HG03575 (cell line): Measurements from ENCODE around the gene AP3D1.

Source experiments
- ATAC-seq: cut with Tn5 transposase; IDR thresholded peaks from one replicate; pipeline ENCODE4 v1.9.1; 2021; ENCODE audit not compliant: unreplicated experiment, insufficient number of reproducible peaks, low FRiP score; ENCODE audit errors: extremely low read depth

Gene AP3D1

DNA sequence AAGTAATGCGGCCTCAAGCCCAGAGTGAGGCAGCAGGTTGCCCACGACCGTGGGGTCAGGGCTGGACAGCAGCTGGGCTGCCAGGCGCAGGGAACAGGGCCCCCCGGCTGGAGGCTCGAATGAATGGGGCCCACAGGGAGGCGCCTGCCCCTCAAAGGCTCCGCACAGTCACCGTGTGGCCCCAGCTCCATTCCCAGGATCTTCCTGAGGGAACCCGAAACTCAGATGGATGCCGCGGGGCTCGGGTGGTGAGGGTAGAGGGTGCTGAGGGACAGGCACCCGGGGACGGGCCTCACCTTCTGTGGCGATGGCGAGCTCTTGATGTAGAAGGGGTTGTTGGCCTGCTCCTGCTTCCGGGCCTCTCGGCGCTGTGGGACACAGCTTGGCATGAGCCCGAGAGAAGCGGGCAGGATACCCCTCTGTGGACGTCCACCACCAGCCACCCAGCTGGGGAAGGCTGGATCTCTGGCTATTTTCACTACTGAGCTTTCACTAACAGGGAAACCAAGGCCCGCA, 35.4 kb downstream of the AP3D1 start:
- no peak for ATAC-seq

DNA sequence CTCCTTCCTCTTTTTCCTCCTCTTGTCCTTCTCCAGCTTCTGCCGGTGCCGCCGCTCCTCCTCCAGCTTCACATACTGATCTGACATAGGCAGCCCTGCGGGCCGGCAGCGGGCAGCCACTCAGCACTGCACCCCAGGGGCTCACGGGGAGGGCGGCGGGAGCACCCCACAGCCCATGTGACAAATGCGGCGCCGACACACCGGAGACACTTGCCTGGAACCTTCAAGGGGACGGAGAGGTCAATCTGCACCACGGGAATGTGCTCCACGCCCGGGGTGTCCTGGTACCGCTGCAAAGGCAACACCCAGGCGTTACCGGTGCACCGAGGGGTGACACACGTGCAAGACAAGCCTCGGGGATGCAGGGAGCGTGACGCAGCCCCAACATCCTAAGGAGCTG, 36.0 kb downstream of the AP3D1 start:
- no peak for ATAC-seq

DNA sequence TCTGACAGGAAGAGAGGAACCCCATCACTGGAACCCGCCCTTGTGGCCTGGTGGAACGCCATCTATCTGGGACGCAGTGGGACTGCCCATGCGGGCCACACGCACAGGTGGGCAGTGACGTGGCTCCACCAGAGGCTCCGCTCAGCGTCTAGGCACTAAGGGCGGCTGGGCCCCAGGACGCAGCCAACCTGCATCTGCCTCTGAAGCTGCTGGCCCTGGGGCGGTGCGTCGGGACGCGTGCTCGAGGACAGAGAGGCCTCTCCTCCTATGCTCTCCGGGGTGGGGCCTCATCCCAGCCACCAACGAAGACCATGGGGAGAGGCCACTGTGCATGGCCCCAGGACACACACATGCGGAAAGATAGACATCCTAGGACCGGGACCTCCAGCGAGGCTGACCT, 36.5 kb downstream of the AP3D1 start:
- ATAC-seq, result no peak

DNA sequence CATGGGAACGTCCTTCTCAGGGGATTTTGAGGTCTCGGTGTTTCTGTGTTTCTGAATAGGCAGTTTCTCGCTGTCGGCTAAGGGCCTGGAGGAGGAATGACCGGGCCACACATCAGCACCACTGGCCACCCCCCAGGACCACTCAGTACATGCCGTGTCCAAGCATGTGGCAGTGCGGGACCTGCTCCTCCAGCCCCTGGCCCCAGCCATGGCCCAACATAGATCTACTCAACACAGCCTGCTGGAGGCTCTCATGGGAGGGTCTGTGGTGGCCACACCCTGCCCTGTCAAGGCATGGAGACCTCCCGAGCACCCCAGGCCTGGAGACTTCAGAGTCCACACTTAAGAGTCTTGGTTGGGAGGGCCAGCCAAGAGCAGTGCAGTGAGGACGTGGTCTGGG, 37.1 kb downstream of the AP3D1 start:
- ATAC-seq, result no peak

DNA sequence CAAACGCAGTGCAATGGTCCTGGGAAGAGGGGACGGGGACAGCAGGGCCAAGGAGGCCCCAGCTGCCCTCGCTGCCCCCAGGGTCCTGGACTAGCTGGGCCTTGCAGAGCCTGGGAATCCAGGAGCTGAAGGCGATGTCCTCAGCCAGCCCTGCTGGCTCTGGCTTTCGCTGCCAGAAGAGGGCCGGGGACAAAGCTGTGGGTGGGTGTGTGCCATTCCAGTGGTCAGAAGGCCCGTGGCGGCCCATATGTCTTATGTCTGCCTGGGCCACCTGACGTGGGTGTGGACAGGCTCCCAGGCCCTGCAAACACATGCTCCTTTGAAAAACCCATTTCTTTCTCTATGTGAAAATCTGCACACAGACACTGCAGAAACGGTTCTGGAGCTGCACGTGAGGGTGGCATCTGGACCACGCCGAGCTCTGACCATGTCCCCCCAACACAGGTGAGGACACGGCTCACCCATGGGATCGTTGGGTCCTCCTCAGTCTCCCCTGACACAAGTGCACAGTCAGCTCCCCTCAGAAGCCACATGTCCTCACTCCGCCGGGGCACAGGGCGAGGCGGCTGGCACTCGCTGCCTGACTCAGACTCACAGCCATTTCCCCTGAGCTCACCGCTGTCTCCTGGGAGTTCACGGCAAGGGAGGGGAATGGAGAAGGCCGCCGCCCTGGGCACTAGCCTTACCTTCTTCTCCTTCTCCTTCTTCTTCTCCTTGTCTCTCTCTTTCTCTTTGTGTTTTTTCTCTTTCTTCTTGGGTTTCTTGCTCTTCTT, 37.7 kb downstream of the AP3D1 start:
- ATAC-seq, result no peak

DNA sequence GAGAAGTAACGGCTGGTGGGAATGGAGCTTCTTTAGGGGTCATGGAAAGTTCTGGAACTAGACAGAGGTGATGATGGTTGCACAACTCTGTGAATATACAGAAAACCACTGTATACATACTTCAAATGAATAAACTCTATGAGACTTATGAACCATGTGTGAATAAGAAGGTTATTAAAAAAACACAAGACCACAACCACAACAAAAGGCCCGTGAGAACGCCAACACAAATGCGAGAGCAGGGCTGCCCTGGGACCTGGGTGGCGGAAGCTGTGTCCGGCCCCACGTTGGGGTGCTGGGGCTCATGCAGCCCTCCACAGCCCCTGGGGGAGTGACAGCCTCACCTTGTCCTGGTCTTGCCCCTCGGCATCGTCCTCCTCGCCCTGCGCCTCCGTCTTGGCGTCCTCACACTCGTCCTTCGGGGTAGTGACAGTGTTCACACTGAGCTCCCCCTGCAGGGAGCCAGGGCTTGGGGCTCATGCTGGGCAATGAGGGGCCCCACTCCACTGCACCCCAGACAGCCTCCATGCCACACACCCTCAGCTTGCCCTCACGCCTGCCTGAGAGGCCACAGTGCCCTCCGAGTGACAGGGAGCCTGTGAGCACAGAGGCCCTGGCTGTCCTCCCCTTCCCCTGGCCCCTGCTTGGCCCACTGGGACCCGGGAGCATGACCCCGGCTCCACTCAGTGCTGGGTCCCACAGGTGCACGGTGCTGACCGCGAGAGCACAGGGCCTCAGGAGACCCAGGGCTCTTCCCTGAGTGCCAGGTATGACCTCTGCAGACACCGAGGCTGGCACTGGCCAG, 38.6 kb downstream of the AP3D1 start:
- ATAC-seq, result no peak

DNA sequence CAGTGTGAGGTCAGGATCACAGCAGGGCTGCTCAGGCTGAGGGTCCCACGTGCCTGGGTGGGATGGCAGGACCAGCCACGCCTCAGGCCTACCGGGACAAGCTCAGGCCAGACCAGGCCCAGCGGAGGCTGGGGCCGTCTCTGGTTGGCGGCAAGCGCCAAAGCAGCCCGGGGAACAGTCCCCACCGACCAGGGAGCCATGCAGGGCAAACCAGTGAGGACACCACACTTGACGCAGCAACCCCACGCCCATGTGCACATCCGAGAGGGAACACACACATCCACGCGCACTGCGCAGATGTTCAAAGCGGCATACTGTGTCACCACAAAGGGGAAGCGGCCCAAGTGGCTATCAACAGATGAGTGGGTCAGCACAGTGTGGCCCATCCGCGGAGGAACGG, 39.5 kb downstream of the AP3D1 start:
- ATAC-seq, result no peak

DNA sequence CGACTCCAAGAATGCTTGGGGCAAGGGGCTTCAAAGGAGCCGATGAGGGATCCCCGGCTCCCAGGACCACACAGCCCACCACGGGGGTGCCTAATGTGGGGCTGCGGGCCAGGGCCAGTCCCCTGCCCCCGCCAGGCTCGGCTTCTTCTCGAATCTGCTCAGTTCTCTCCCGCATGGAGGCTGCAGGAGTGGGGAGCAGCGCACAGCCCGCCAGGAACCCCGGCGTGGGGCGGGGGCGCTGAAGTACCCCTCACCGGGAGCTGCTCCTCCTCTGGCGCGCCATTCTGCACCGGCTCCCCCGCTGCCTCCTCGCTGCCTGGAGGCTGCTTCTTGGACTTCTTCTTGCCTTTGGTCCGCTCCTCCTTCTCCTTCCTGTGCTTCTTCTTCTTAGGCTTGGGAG, 39.9 kb downstream of the AP3D1 start:
- no peak for ATAC-seq

DNA sequence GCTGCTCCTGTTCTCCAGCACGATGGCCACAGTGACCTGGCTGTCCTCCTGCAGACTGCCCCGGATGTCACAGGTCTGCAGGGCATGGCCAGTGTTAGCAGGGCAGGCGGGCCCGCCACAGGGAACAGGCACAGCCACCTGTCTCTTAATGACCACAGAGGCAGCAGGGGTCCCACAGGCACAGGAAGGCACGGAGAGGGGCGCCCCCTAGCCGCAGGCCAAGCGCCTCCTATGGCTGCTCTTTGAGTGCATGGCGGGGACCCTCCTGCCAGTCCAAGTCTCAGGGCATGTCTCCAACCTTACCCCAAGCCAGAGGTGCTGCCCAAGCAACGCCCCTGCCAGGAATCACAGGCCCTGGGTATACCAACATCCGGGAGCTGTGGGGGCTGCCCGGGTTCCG, 40.5 kb downstream of the AP3D1 start:
- ATAC-seq, result no peak

DNA sequence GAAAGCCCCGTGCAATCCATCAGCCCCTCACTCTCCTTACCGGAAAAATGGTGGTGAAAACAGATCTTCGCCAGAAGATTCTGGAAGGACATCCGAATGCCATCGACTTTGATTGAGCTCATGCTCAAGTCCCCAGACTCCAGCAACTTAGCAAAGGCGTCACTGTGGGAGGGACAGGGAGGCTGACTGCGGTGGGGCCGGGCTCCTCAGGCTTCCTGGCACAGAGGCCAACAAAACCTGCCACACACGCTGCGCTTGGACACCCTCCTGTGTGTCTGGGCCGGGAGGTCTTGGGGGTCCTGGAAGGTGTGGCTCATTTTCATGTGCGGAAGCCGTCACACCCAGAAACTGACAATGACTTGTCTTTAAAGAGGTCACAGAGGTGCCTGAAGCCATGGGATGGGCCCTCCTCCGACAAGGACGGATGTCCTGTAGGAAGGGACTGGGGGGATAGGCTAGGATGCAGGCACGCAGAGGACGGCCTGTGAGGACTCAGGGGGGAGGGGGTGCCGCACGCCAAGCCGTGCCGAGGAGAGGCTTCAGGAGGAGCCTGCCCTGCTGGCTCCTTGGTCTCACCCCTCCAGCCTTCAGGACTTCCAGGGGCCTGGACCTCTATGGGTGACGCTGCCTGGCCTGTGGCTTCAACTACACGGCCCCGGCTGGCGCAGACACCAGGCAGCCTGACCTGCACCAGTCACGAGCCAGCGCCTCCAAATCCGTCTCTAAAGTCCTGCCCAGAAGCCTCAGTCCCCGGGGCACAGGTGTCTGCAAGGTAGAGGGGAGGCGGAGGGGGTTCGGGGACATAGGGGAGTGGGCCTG, 42.1 kb downstream of the AP3D1 start:
- ATAC-seq, result no peak

DNA sequence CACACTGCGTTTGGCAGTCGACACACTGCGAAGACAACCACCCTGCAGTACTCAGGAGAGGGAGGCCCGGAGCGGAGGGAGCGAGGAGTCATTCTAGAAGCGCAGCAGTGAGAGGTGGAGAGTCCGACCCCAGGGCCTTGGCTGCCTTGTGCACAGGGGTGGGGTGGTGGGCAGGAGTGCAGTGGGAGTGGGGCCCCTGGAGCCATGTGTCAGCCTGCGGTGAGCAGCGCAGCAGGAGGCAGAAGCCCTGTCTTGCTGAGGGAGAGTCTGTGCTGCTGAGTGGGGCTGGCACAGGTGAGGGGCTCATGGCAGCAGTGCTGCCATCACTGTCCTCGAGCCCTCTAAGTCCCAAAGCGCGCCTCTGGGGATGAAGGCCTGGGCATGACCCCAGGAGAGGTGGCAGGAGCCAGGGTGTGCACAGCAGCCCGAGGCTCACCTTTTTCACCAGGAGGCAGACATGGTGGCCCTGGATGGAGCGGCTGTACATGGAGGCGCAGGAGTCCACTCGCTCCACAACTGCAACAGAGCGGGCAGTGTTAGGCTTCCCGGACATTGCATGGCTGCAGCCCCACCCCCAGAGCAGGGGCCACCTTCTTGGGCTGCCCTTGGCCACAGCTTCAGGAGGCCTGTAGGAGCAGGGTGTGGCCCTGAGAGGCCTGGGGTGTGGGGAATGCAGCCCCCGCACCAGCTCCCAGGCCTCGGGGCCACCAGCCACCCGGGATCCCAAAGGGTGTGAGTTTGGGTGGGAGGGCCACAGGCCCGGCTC, 42.9 kb downstream of the AP3D1 start:
- no peak for ATAC-seq

DNA sequence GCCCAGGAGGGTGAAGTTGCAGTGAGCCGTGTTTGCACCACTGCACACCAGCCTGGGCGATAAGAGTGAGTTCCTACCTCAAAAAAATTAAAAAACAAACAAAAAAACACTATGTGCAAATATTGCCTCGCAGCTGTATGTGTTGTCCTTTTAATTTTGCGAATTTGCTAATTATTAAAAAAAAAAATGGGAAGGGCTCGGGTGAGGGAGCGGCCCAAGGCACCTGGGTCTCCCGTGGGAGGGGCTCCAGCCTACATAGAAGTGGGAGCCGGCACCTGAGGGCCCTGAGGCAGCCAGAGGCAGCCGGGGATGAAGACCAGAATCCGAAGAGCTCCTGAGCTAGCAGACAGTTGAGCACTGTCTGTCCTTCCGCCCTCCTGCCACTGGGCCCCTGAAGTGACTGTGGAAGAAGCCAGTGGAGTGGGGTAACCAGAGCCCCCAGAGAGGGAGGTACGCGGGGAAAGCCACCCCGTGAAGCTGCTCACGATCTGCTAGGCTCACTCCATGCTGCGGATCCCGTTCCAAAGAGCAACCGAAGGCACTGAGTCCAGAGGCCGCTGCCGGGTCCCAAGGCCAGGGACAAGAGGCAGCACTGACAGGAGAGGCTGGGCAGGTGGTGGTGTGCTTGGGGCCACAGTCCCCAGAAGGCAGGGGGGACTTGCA, 48.2 kb downstream of the AP3D1 start:
- no peak for ATAC-seq

DNA sequence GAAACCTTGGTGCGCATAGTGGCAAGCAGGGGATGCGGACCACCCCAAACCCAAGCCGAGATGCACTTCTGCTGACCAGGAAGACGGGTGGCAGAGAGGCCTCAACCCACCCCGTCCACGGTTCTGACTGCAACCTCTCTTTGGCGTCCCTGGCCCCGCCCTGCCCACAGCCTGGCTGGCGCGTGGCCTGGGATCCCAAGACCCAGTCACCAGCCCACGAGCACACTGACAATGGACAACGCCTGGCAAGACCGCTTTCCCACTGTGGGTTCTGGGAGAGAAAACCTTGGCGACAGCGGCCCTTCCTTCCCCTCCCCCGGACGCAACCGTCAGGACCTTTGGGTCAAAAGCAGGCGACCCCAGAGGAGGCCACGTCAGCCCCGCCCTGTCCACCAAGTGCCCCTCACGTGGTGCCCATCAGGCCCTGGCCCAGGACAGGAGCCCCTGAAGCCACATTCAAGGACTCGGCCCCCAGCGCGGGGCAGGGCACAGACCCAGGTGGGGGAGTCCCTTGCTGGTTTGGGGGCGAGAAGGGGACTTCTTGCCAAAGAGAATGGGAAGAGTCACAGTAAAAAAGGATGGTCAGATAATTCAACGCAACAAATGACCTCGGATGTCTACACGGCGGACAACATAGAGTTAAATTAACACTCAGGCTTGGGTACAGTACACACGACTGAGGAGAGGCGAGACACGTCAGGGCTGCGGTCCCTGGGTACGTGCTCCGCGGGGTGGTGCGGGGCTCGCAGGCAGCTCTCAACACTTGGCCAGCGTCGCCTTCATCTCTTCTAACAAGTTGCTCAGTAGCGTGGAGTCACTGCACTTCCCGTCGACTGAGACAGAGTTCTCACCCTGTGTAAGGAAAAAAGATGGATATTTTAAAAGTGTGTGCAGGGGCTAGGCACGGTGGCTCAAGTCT, 49.7 kb downstream of the AP3D1 start:
- no peak for ATAC-seq

DNA sequence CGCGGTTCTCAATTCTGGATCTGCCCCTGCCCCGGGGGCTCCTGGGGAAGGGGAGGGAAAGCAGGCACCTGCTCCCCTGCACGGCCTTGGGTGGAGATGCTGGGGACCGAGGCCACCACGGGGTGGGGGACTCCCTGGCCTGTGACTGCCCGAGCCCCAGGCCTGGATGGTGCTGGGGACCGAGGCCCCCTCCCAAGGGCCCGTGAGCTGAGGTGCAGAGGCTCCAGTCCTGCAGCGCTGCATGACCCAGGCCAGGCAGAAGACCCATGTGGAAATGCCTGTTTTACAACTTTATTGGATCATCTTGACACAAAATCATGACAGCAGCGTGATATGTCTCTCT, 50.7 kb downstream of the AP3D1 start:
- ATAC-seq, result no peak

DNA sequence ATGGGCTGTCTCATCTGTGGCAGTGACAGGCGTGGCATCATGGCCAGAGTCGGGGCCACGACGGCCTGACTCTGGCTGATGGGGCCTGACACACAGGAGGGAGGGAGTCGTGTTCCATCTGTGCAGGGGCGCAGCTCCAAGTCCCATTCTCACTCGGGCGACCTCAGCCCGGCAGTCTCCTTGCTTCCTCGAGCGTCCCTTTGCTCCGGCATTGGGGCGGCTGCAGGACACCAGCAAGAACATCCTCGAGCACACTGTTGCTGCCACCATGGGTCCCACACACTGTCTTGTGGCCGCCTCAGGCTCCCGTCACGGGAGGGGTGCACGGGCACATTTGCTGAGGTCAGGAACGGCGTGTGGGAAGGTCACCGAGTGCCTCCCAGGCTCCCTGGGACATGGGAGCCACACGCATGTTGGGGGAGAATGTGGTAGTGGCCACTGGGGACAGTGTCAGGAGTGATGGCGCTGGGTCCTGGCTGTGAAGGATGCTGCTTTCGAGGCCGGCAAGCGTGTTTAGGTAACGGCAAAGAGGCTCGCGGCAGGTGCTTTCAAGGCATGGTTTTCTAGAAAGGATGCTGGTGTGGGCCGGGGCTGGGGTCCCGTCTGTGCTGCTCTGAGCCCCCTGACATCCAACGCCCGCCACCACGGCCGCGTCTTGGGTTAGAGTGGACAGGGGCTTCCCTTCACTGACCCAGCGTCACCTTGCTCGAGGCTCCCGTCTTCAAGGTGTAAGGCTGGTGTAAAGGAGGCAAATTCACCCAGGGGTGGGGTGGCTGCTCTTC, 51.2 kb downstream of the AP3D1 start:
- ATAC-seq, result no peak

DNA sequence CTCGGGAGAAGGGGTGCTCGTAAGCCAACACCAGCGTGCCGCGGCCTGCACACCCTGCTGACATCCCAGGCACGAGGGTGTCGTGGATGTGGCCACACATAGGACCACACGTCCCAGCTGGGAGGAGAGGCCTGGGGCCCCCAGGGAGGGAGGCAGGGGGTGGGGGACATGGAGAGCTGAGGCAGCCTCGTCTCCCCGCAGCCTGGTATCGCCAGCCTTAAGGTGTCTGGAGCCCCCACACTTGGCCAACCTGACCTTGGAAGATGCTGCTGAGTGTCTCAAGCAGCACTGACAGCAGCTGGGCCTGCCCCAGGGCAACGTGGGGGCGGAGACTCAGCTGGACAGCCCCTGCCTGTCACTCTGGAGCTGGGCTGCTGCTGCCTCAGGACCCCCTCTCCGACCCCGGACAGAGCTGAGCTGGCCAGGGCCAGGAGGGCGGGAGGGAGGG, 52.3 kb downstream of the AP3D1 start:
- ATAC-seq, result no peak

DNA sequence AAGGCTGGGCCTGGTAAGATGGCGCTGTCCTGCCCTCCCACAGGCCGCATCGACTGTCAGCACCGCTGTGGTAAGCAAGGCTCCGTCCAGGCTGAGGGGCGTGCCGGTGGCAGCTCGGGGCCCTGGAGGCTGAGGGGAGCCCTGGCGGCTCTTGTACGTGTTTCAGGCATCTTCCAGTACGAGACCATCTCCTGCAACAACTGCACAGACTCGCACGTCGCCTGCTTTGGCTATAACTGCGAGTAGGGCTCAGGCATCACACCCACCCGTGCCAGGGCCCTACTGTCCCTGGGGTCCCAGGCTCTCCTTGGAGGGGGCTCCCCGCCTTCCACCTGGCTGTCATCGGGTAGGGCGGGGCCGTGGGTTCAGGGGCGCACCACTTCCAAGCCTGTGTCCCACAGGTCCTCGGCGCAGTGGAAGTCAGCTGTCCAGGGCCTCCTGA, 53.5 kb downstream of the AP3D1 start:
- ATAC-seq, result no peak
